MM.1S (cell line): ENCODE measurements around the gene APPL1.

Experiments
- DNase-seq: peaks from one replicate; pipeline ENCODE4 v3.0.0-alpha.2; 2015
- H2AFZ ChIP-seq: fragments of 300-600 bp; sonication (generic); 2 replicates; pipeline ENCODE4 v1.6.0; 2016; ENCODE audit warnings: antibody characterized with exemption, low read length
- H3F3A ChIP-seq: fragments of 300-600 bp; sonication (generic); 2 replicates; pipeline ENCODE4 v1.6.1; 2016; ENCODE audit warnings: mild to moderate bottlenecking, antibody characterized with exemption, low read length, moderate library complexity, mixed read lengths; ENCODE audit not compliant: insufficient read depth
- H3K27ac ChIP-seq: fragments of 300-600 bp; sonication (generic); 2 replicates; pipeline ENCODE4 v1.5.1; 2016; ENCODE audit warnings: mild to moderate bottlenecking, low read length
- H3K27me3 ChIP-seq: fragments of 300-600 bp; sonication (generic); replicated peaks from 2 replicates; pipeline ENCODE4 v1.6.0; 2016; ENCODE audit warnings: low read length; ENCODE audit not compliant: insufficient read depth
- H3K36me3 ChIP-seq: fragments of 300-600 bp; sonication (generic); replicated peaks from 2 replicates; pipeline ENCODE4 v1.6.1; 2016; ENCODE audit warnings: mild to moderate bottlenecking, low read length, mixed read lengths; ENCODE audit not compliant: insufficient read depth
- H3K4me1 ChIP-seq: fragments of 300-600 bp; sonication (generic); 2 replicates; pipeline ENCODE4 v1.6.1; 2016; ENCODE audit warnings: low read length, mixed read lengths
- H3K4me2 ChIP-seq: fragments of 300-600 bp; sonication (generic); 2 replicates; pipeline ENCODE4 v1.6.0; 2016; ENCODE audit warnings: low read depth, low read length
- H3K4me3 ChIP-seq: fragments of 300-600 bp; sonication (generic); 2 replicates; pipeline ENCODE4 v1.5.1; 2016; ENCODE audit warnings: low read length, mixed read lengths
- H3K79me2 ChIP-seq: fragments of 300-600 bp; sonication (generic); 2 replicates; pipeline ENCODE4 v1.6.1; 2016; ENCODE audit warnings: mixed run types, low read length, mixed read lengths
- H3K9ac ChIP-seq: fragments of 300-600 bp; sonication (generic); 2 replicates; pipeline ENCODE4 v1.6.1; 2016; ENCODE audit warnings: low read length, mixed read lengths
- H3K9me2 ChIP-seq: fragments of 300-600 bp; sonication (generic); replicated peaks from 2 replicates; pipeline ENCODE4 v1.6.1; 2016; ENCODE audit warnings: mild to moderate bottlenecking, low read length, mixed read lengths; ENCODE audit not compliant: insufficient read depth
- H3K9me3 ChIP-seq: fragments of 300-600 bp; sonication (generic); replicated peaks from 2 replicates; pipeline ENCODE4 v1.6.1; 2016; ENCODE audit warnings: mild to moderate bottlenecking, low read length, mixed read lengths; ENCODE audit not compliant: insufficient read depth
- H4K20me1 ChIP-seq: fragments of 300-600 bp; sonication (generic); 2 replicates; pipeline ENCODE4 v1.6.1; 2016; ENCODE audit warnings: mild to moderate bottlenecking, low read length, moderate library complexity, mixed read lengths; ENCODE audit not compliant: insufficient read depth
- EZH2 ChIP-seq: fragments of 300-600 bp; sonication (generic); optimal IDR thresholded peaks from 2 replicates; pipeline ENCODE3; 2017; ENCODE audit warnings: low read depth, mild to moderate bottlenecking, antibody characterized with exemption, low read length, mixed read lengths
- EZH2phosphoT487 ChIP-seq: fragments of 300-600 bp; sonication (generic); IDR thresholded peaks from 2 replicates; pipeline ENCODE4 v1.6.1; 2018; ENCODE audit warnings: antibody characterized with exemption, low read length
- TF ChIP-seq, protein P1 (sequence below): fragments of 300-600 bp; sonication (generic); IDR thresholded peaks from 2 replicates; pipeline ENCODE4 v1.5.1; 2016; ENCODE audit warnings: antibody characterized with exemption, low read length, mixed read lengths

APPL1 gene

DNA sequence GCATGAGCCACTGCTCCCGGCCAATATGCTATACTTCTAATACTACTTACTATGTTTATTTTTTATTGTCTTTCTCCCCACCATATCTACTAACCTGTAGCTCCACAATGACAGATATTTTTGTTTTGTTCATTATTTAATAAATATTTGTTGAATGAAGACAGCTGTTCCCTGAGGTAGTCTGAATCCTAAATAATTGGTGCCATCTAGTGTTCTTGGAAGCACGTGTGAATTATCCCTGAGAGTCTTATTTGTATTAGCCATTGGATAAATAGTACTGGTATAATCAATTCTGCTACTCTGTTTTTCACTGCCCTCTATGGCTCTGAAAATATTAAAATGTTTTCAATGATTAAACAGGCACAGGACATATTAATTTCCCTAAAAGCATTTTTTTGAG is 5.6 kb upstream of the APPL1 start:
- Histone ChIP-seq H3K27ac (no peak overlapping the region), H3K9me2 (no peaks in the 10 kb centered on the region), H3K9me3 (no peaks in the 10 kb centered on the region), H3K9ac (no peak overlapping the region), H2AFZ (no peak overlapping the region), H3K36me3 (no peaks in the 10 kb centered on the region), H3K4me2 (no peak overlapping the region), H4K20me1 (no peaks in the 10 kb centered on the region), H3F3A (peaks cover 2% of the 10 kb centered on the region), H3K4me1 (peaks cover 21% of the 10 kb centered on the region), H3K79me2 (no peaks in the 10 kb centered on the region), H3K27me3 (no peaks in the 10 kb centered on the region), H3K4me3 (no peak overlapping the region)
- no peak for TF ChIP-seq EZH2
- no peak for TF ChIP-seq EZH2phosphoT487
- DNase-seq = no peak

GRCh38 chr3:57224856-57225255 is 2.7 kb upstream of the APPL1 start:
- peak overlapping the region; percentile 44; the same call in 1 of the 2 replicates for H3K27ac ChIP-seq
- TF ChIP-seq, protein P1, sequence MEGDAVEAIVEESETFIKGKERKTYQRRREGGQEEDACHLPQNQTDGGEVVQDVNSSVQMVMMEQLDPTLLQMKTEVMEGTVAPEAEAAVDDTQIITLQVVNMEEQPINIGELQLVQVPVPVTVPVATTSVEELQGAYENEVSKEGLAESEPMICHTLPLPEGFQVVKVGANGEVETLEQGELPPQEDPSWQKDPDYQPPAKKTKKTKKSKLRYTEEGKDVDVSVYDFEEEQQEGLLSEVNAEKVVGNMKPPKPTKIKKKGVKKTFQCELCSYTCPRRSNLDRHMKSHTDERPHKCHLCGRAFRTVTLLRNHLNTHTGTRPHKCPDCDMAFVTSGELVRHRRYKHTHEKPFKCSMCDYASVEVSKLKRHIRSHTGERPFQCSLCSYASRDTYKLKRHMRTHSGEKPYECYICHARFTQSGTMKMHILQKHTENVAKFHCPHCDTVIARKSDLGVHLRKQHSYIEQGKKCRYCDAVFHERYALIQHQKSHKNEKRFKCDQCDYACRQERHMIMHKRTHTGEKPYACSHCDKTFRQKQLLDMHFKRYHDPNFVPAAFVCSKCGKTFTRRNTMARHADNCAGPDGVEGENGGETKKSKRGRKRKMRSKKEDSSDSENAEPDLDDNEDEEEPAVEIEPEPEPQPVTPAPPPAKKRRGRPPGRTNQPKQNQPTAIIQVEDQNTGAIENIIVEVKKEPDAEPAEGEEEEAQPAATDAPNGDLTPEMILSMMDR = no peak
- TF ChIP-seq EZH2 (no peak), EZH2phosphoT487 (no peak)
- DNase-seq = peak; percentile 56
- no peak overlapping the region for H3K4me3 ChIP-seq
- H4K20me1 ChIP-seq = no peaks in the 10 kb centered on the region
- peaks cover 27% of the 10 kb centered on the region for H3K4me1 ChIP-seq
- peaks cover 20% of the 10 kb centered on the region for H3K79me2 ChIP-seq
- H3K27me3 ChIP-seq = no peaks in the 10 kb centered on the region
- H2AFZ ChIP-seq = peak overlapping the region; percentile 21
- no peaks in the 10 kb centered on the region for H3K9me2 ChIP-seq
- no peak overlapping the region for H3K9ac ChIP-seq
- no peaks in the 10 kb centered on the region for H3K9me3 ChIP-seq
- peaks cover 19% of the 10 kb centered on the region for H3F3A ChIP-seq
- peak overlapping the region; percentile 65 for H3K4me2 ChIP-seq
- no peaks in the 10 kb centered on the region for H3K36me3 ChIP-seq

GRCh38 chr3:57226176-57226575 is 1.4 kb upstream of the APPL1 start:
- peaks cover 33% of the 10 kb centered on the region for H3K79me2 ChIP-seq
- no peak overlapping the region for H2AFZ ChIP-seq
- DNase-seq = no peak
- TF ChIP-seq EZH2 (no peak), EZH2phosphoT487 (no peak)
- TF ChIP-seq, protein P1 = no peak
- no peak overlapping the region for H3K27ac ChIP-seq
- H3K9me2 ChIP-seq = no peaks in the 10 kb centered on the region
- H3K4me2 ChIP-seq = no peak overlapping the region
- no peak overlapping the region for H3K4me3 ChIP-seq
- no peaks in the 10 kb centered on the region for H3K36me3 ChIP-seq
- no peak overlapping the region for H3K9ac ChIP-seq
- H3K27me3 ChIP-seq = no peaks in the 10 kb centered on the region
- H3K4me1 ChIP-seq = peaks cover 27% of the 10 kb centered on the region
- peaks cover 19% of the 10 kb centered on the region for H3F3A ChIP-seq
- H4K20me1 ChIP-seq = no peaks in the 10 kb centered on the region
- H3K9me3 ChIP-seq = no peaks in the 10 kb centered on the region

GRCh38 chr3:57227930-57228751 is 612 bp downstream of the APPL1 start:
- Histone ChIP-seq H3K9me3 (no peaks in the 10 kb centered on the region), H2AFZ (peak overlapping the region; percentile 70), H3K79me2 (peaks cover 52% of the 10 kb centered on the region), H3K4me3 (peak overlapping the region; percentile 91), H4K20me1 (no peaks in the 10 kb centered on the region), H3K27me3 (no peaks in the 10 kb centered on the region), H3K4me2 (peak overlapping the region; percentile 67), H3K9me2 (no peaks in the 10 kb centered on the region), H3K4me1 (peaks cover 27% of the 10 kb centered on the region), H3K36me3 (no peaks in the 10 kb centered on the region), H3F3A (peaks cover 19% of the 10 kb centered on the region), H3K9ac (peak overlapping the region; percentile 68), H3K27ac (peak overlapping the region; percentile 68; the same call in 1 of the 2 replicates)
- TF ChIP-seq EZH2 (no peak), EZH2phosphoT487 (no peak)
- TF ChIP-seq, protein P1 = no peak
- DNase-seq = peak; percentile 78
